Panc1 (cell line): Measurements from ENCODE around the gene NT5C2. TPM values are rescaled to one million over a fixed set of nuclear protein-coding genes. Genes with fewer than 3 reads are reported as not detected.
"Not testable (repeated sequence)": the region's sequence is repeated elsewhere in the genome, so short reads cannot be mapped to it uniquely, and the experiment has no call there.

Experiments
- ATAC-seq: fragments of 200-7000 bp; cut with Tn5 transposase; 2 replicates; pipeline ENCODE4 v1.9.1; 2020; ENCODE audit warnings: mild to moderate bottlenecking, moderate library complexity
- BruUV-seq: library from RNA; stranded (reverse); fragments of 400-500 nt; replicated peaks from 2 replicates; lab custom pipeline; 2021; lab: Mats Ljungman, UMichigan
- CTCF ChIA-PET: fragments of 300-600 bp; sonication (Branson Sonifier 250); formaldehyde crosslinking; loops from one replicate; lab custom pipeline; 2022; ENCODE audit warnings: antibody characterized with exemption; lab: Charles Lee
- POLR2A ChIA-PET: fragments of 300-600 bp; sonication (Branson Sonifier 250); formaldehyde crosslinking; loops from one replicate; lab custom pipeline; 2022; ENCODE audit warnings: antibody characterized with exemption; lab: Charles Lee
- DNase-seq: peaks from one replicate; pipeline ENCODE4 v3.0.0-alpha.2; 2010; ENCODE audit warnings: low read depth, low spot score
- H3K27ac ChIP-seq: 2 replicates; pipeline ENCODE4 v1.5.1; 2011; ENCODE audit warnings: mild to moderate bottlenecking, low read length, inconsistent platforms
- H3K27me3 ChIP-seq: fragments of 200-500 bp; sonication (Bioruptor generic); 2 replicates; pipeline ENCODE4 v1.6.0; 2014; ENCODE audit warnings: low read length, inconsistent platforms; ENCODE audit not compliant: control insufficient read depth, insufficient read depth
- H3K36me3 ChIP-seq: fragments of 200-500 bp; sonication (Bioruptor generic); 2 replicates; pipeline ENCODE4 v1.5.1; 2014; ENCODE audit warnings: inconsistent platforms, mild to moderate bottlenecking, low read length, moderate library complexity; ENCODE audit not compliant: control insufficient read depth, insufficient read depth
- H3K4me1 ChIP-seq: 2 replicates; pipeline ENCODE4 v1.5.1; 2011; ENCODE audit warnings: inconsistent platforms, mild to moderate bottlenecking, low read length, moderate library complexity; ENCODE audit not compliant: control insufficient read depth, insufficient read depth
- H3K4me3 ChIP-seq, 2 experiments: 2 replicates each; pipeline ENCODE4 v1.5.1; 2011 to 2012; ENCODE audit warnings: low read depth in 2 of 2, low read length in 2 of 2, mild to moderate bottlenecking in 2 of 2, inconsistent platforms in 1 of 2, moderate library complexity in 1 of 2
- H3K9me3 ChIP-seq: fragments of 200-500 bp; sonication (Bioruptor generic); 2 replicates; pipeline ENCODE4 v1.5.1; 2014; ENCODE audit warnings: low read depth, mild to moderate bottlenecking, inconsistent platforms, low read length, moderate library complexity; ENCODE audit not compliant: control insufficient read depth, insufficient read depth
- POLR2AphosphoS5 ChIP-seq: IDR thresholded peaks from 2 replicates; pipeline ENCODE4 v1.6.1; 2012; ENCODE audit warnings: mild to moderate bottlenecking, low read depth, low read length, moderate library complexity
- SIN3A ChIP-seq: IDR thresholded peaks from 2 replicates; pipeline ENCODE4 v1.6.1; 2012; ENCODE audit warnings: low read depth, mild to moderate bottlenecking, low read length, moderate library complexity, borderline replicate concordance; ENCODE audit not compliant: insufficient read depth
- TCF7L2 ChIP-seq: IDR thresholded peaks from 2 replicates; pipeline ENCODE4 v1.6.1; 2011; ENCODE audit warnings: mild to moderate bottlenecking, low read depth, low read length, inconsistent platforms
- in situ Hi-C: cut with HindIII; loops from 2 replicates; pipeline ENCODE4 v1.10.0; 2016; ENCODE audit warnings: low sequenced_read_pairs, low pct_unique_long_range_greater_than_20kb
- intact Hi-C: fragments of 100-400 bp; cut with micrococcal nuclease; formaldehyde crosslinking; loops from one replicate; pipeline ENCODE4 v1.10.0; 2022; ENCODE audit not compliant: unreplicated experiment
- total RNA-seq: library from RNA; stranded (reverse); gene quantifications from one replicate; pipeline ENCODE4 v1.2.1, GENCODE V29; 2021; ENCODE audit not compliant: unreplicated experiment
- TF ChIP-seq, protein P1 (sequence below): fragments of 450-650 bp; IDR thresholded peaks from 2 replicates; pipeline ENCODE4 v1.5.1; 2017; ENCODE audit warnings: mild to moderate bottlenecking
- TF ChIP-seq, protein P2 (sequence below), 2 experiments: IDR thresholded peaks; 2 replicates each; pipeline ENCODE4 v1.6.1; 2011 to 2012; ENCODE audit warnings: low read depth in 2 of 2, control low read depth in 1 of 2, low read length in 1 of 2, mild to moderate bottlenecking in 1 of 2, moderate library complexity in 1 of 2; ENCODE audit not compliant: insufficient read depth in 1 of 2

The NT5C2 gene
- total RNA-seq, 1 experiment from 2014 or later: 150 TPM

DNA sequence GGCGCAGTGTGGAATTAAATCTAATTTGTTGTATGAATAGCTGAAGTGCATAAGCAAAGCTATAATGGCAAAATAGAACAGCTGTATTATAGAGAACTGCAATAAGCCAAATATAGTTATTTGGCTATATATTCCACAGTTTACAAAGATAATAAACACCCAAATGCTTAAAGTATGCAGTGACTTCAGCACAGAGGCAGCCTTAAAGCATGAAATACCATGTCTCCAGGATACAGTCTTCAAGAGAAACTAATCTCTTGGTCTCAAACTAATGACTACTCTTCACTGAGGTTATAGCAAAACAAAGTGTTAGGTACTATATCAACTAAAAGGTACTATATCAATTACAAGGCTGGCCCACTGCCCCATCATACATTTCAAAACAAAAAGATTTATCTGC lies 48.0 kb downstream of the NT5C2 start:
- DNase-seq: no peak
- H3K9me3 ChIP-seq: no peaks in the 10 kb centered on the region
- intact Hi-C loops: no loop called here
- in situ Hi-C loops: no loop called here
- no TSS peak for BruUV-seq
- no peak overlapping the region for H3K27ac ChIP-seq
- 0 out of 2 replicates have a peak, but pooled peaks cover 6% of the 10 kb centered on the region for H3K36me3 ChIP-seq
- ChIA-PET POLR2A (no interaction called here), CTCF (interaction anchor here (0.7 kb wide), 1 partner anchor 11 kb away, joined by 3 read pairs; no protein-coding TSS in a partner anchor)
- ATAC-seq: no peak
- H3K4me3 ChIP-seq: no peak overlapping the region
- TF ChIP-seq, protein P1, sequence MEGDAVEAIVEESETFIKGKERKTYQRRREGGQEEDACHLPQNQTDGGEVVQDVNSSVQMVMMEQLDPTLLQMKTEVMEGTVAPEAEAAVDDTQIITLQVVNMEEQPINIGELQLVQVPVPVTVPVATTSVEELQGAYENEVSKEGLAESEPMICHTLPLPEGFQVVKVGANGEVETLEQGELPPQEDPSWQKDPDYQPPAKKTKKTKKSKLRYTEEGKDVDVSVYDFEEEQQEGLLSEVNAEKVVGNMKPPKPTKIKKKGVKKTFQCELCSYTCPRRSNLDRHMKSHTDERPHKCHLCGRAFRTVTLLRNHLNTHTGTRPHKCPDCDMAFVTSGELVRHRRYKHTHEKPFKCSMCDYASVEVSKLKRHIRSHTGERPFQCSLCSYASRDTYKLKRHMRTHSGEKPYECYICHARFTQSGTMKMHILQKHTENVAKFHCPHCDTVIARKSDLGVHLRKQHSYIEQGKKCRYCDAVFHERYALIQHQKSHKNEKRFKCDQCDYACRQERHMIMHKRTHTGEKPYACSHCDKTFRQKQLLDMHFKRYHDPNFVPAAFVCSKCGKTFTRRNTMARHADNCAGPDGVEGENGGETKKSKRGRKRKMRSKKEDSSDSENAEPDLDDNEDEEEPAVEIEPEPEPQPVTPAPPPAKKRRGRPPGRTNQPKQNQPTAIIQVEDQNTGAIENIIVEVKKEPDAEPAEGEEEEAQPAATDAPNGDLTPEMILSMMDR: no peak
- TF ChIP-seq, protein P2, sequence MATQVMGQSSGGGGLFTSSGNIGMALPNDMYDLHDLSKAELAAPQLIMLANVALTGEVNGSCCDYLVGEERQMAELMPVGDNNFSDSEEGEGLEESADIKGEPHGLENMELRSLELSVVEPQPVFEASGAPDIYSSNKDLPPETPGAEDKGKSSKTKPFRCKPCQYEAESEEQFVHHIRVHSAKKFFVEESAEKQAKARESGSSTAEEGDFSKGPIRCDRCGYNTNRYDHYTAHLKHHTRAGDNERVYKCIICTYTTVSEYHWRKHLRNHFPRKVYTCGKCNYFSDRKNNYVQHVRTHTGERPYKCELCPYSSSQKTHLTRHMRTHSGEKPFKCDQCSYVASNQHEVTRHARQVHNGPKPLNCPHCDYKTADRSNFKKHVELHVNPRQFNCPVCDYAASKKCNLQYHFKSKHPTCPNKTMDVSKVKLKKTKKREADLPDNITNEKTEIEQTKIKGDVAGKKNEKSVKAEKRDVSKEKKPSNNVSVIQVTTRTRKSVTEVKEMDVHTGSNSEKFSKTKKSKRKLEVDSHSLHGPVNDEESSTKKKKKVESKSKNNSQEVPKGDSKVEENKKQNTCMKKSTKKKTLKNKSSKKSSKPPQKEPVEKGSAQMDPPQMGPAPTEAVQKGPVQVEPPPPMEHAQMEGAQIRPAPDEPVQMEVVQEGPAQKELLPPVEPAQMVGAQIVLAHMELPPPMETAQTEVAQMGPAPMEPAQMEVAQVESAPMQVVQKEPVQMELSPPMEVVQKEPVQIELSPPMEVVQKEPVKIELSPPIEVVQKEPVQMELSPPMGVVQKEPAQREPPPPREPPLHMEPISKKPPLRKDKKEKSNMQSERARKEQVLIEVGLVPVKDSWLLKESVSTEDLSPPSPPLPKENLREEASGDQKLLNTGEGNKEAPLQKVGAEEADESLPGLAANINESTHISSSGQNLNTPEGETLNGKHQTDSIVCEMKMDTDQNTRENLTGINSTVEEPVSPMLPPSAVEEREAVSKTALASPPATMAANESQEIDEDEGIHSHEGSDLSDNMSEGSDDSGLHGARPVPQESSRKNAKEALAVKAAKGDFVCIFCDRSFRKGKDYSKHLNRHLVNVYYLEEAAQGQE (IDR thresholded peaks at IDR 0.05; ENCODE audit: insufficient read depth in 1 of 2, low read depth in 2 of 2, low read length in 1 of 2): no peak
- TF ChIP-seq POLR2AphosphoS5 (no peak), SIN3A (no peak), TCF7L2 (no peak)
- H3K4me1 ChIP-seq: peaks cover 36% of the 10 kb centered on the region
- H3K27me3 ChIP-seq: no peaks in the 10 kb centered on the region

DNA sequence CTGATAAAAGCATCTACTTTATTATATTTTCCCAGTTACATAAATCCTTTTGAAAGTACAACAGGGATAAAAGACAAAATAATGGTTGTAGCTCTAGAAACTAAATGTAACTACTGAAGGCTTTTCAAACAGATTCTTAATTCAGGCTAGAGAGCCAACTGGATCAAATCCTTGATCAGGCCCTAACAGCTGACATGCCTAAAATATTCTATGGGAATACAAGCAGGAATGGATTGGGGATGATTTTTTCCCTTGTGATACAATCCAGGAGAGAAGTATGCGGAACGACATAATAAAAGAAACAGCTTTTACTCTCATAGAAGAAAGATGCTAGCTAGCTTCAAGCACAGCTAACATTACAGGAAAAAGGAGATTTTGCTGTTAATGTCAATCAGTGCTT lies 49.0 kb downstream of the NT5C2 start:
- no peak for TF ChIP-seq TCF7L2
- TF ChIP-seq, protein P2 (IDR thresholded peaks at IDR 0.05; ENCODE audit: insufficient read depth in 1 of 2, low read depth in 2 of 2, low read length in 1 of 2): no peak
- no peak for TF ChIP-seq POLR2AphosphoS5
- no peak for TF ChIP-seq SIN3A
- TF ChIP-seq, protein P1: no peak
- Histone ChIP-seq H3K9me3 (no peaks in the 10 kb centered on the region), H3K4me3 (no peak overlapping the region), H3K4me1 (peaks cover 34% of the 10 kb centered on the region), H3K27ac (no peak overlapping the region; the same call in 1 of the 2 replicates), H3K27me3 (no peaks in the 10 kb centered on the region), H3K36me3 (peaks cover 8% of the 10 kb centered on the region; the same call in 1 of the 2 replicates)
- intact Hi-C loops: no loop called here
- BruUV-seq: no TSS peak
- ChIA-PET POLR2A (no interaction called here), CTCF (no interaction called here)
- DNase-seq (no peak), ATAC-seq (no peak)
- in situ Hi-C loops: loop anchor here (5.0 kb wide), 1 partner anchor 37 kb away; no protein-coding TSS in a partner anchor

DNA sequence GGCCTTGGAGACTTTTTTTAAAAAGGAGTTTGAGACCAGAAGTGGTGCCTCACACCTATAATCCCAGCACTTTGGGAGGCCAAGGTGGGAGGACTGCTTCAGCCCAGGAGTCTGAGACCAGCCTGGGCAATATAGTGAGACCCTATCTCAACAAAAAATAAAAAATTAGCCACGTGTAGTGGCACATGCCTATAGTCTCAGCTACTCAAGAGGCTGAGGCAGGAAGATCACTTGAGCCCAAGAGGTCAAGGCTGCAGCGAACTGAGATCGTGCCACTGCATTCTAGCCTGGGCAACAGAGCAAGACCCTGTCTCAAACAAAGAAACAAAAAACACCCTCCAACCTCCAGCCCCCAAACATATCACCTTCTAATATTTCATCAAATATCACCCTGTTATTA lies 49.4 kb downstream of the NT5C2 start:
- H3K27ac ChIP-seq, H3K9me3 ChIP-seq, ATAC-seq, BruUV-seq, DNase-seq, H3K4me3 ChIP-seq, intact Hi-C loops, H3K27me3 ChIP-seq, H3K36me3 ChIP-seq, CTCF ChIA-PET: not testable (repeated sequence)
- in situ Hi-C loops: loop anchor here (5.0 kb wide), 1 partner anchor 36 kb away; no protein-coding TSS in a partner anchor
- peaks cover 34% of the 10 kb centered on the region for H3K4me1 ChIP-seq
- POLR2A ChIA-PET: interaction anchor here (0.6 kb wide), 4 partner anchors 11 to 371 kb away, joined by 3 to 12 read pairs (median 8); no protein-coding TSS in a partner anchor
